ENCODE data around the gene KL. TPM values are rescaled to one million over a fixed set of nuclear protein-coding genes. Genes with fewer than 3 reads are reported as not detected.

The KL gene
- total RNA-seq, 1 donor from 2014 or later: 0.75 TPM

DNA sequence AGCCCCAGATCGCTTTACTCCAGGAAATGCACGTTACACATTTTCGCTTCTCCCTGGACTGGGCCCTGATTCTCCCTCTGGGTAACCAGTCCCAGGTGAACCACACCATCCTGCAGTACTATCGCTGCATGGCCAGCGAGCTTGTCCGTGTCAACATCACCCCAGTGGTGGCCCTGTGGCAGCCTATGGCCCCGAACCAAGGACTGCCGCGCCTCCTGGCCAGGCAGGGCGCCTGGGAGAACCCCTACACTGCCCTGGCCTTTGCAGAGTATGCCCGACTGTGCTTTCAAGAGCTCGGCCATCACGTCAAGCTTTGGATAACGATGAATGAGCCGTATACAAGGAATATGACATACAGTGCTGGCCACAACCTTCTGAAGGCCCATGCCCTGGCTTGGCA lies 44.6 kb downstream of the KL start:
- intact Hi-C loops (cut with micrococcal nuclease): no loop called here
- Mint-ChIP-seq H3K27me3 (no peaks in the 10 kb centered on the region), H3K4me1 (peaks cover 3% of the 10 kb centered on the region), H3K36me3 (ENCODE audit: low read depth) (no peaks in the 10 kb centered on the region), H3K27ac (no peak overlapping the region), H3K9me3 (peaks cover 3% of the 10 kb centered on the region), H3K4me3 (no peak overlapping the region)
- DNase-seq: no peak

DNA sequence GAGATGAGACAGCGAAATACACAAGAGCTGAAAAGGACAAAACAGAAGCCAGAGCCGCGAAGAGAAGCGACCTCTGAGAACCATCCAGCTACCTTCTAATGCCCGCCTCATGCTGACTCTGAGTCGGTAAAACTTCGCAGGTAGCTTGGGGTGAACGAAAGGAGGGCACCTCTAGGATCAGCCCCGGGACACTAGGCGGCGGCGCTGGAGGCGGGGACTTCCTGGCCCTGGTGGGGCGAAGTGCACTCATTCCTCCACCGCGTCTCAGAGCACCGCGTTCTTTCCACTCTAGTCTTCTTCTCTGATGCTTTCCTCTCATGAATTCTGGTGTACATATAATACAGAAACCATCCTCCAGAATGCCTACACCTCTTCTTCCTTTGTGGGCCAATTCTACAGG lies 50.1 kb downstream of the KL start:
- Mint-ChIP-seq H3K27me3 (peaks cover 2% of the 10 kb centered on the region), H3K4me1 (peaks cover 14% of the 10 kb centered on the region), H3K4me3 (no peak overlapping the region), H3K27ac (no peak overlapping the region), H3K9me3 (peaks cover 7% of the 10 kb centered on the region), H3K36me3 (ENCODE audit: low read depth) (peaks cover 3% of the 10 kb centered on the region)
- DNase-seq: no peak
- intact Hi-C loops (cut with micrococcal nuclease): no loop called here

DNA sequence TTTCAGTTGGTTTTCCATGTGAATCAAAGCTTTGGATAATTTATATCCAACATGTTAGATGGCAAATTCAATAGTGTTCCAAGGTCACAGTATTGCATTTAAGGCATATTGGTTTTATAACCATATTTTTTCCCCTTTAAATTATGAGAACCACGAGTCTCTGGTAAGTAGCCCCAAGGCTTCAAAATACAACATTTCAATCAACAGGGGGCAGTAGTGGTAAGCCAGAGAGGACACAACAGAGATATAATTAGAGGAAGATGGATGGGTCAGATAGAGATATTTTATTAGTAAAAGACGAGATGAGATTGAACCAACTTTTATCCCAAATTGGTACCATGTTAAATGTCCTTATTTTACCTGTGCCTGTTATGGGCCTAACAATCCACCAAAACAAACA lies 53.1 kb downstream of the KL start:
- Mint-ChIP-seq H3K27me3 (peaks cover 2% of the 10 kb centered on the region), H3K9me3 (peaks cover 3% of the 10 kb centered on the region), H3K4me1 (peaks cover 24% of the 10 kb centered on the region), H3K36me3 (ENCODE audit: low read depth) (peaks cover 3% of the 10 kb centered on the region), H3K27ac (no peak overlapping the region), H3K4me3 (no peak overlapping the region)
- intact Hi-C loops (cut with micrococcal nuclease): no loop called here
- DNase-seq: no peak

GRCh38 chr13:33070713-33071112 lies 54.5 kb downstream of the KL start:
- Mint-ChIP-seq H3K27me3 (peaks cover 2% of the 10 kb centered on the region), H3K4me1 (peaks cover 21% of the 10 kb centered on the region), H3K36me3 (ENCODE audit: low read depth) (peaks cover 3% of the 10 kb centered on the region), H3K4me3 (no peak overlapping the region), H3K27ac (peak overlapping the region; percentile 84), H3K9me3 (peaks cover 3% of the 10 kb centered on the region)
- DNase-seq: no peak
- intact Hi-C loops (cut with micrococcal nuclease): loop anchor here (5.0 kb wide), 1 partner anchor 117 kb away; no protein-coding TSS in a partner anchor

DNA sequence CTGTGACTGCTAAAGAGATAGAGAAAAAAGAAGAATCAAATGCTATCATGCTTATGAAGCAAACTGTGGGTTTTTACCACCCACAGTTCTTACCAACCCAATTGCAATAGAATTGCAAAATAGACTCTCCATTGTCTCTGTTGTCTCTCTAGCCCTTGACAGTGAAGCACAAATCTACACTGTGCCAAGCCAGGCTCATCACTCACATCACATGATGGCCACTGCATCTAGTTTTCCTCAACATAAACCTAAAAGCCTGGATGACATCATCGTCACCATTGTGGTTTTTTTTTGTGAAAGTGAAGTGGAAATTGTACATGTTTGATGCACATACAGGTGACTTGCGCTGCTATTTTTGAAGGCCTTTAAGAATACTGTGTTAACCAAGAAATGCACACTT lies 56.1 kb downstream of the KL start:
- peaks cover 3% of the 10 kb centered on the region for H3K9me3 Mint-ChIP-seq
- peaks cover 2% of the 10 kb centered on the region for H3K27me3 Mint-ChIP-seq
- H3K27ac Mint-ChIP-seq: no peak overlapping the region
- intact Hi-C loops (cut with micrococcal nuclease): loop anchor here (5.0 kb wide), 1 partner anchor 115 kb away; no protein-coding TSS in a partner anchor
- no peak overlapping the region for H3K4me3 Mint-ChIP-seq
- peaks cover 3% of the 10 kb centered on the region for H3K36me3 Mint-ChIP-seq (ENCODE audit: low read depth)
- H3K4me1 Mint-ChIP-seq: peaks cover 22% of the 10 kb centered on the region
- DNase-seq: peak; percentile 70

- H3K4me1 Mint-ChIP-seq: peaks cover 21% of the 10 kb centered on the region
- no peak for DNase-seq
- peaks cover 1% of the 10 kb centered on the region for H3K27me3 Mint-ChIP-seq
- H3K4me3 Mint-ChIP-seq: no peak overlapping the region
- no peak overlapping the region for H3K27ac Mint-ChIP-seq
- intact Hi-C loops (cut with micrococcal nuclease): loop anchor here (5.0 kb wide), 1 partner anchor 115 kb away; no protein-coding TSS in a partner anchor
- H3K36me3 Mint-ChIP-seq (ENCODE audit: low read depth): peaks cover 3% of the 10 kb centered on the region
- peaks cover 3% of the 10 kb centered on the region for H3K9me3 Mint-ChIP-seq
Measured at GRCh38 chr13:33072759-33073158, 56.5 kb downstream of the KL start.

DNA sequence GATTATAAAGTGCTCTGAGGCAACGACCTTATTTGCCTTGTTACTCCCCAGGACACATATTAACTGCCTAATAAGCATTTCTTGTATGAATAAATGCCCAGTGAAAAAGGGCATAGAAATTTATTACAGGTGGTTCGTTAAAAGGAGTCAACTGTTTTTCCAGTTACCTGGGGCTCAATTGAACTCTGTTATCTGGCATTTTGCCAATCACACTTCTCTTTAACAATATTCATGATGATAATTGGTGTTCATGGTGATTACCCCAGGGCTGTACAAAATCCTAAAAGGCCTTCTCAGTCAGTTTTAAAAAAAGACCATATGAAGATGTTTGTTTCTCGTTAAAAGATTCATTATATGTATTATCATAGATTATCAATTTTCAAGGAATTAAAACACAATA lies 57.1 kb downstream of the KL start:
- Mint-ChIP-seq H3K36me3 (ENCODE audit: low read depth) (peaks cover 3% of the 10 kb centered on the region), H3K4me1 (peaks cover 19% of the 10 kb centered on the region), H3K9me3 (peaks cover 3% of the 10 kb centered on the region), H3K27ac (no peak overlapping the region), H3K4me3 (no peak overlapping the region), H3K27me3 (no peaks in the 10 kb centered on the region)
- DNase-seq: no peak
- intact Hi-C loops (cut with micrococcal nuclease): loop anchor here (5.0 kb wide), 1 partner anchor 114 kb away; no protein-coding TSS in a partner anchor

DNA sequence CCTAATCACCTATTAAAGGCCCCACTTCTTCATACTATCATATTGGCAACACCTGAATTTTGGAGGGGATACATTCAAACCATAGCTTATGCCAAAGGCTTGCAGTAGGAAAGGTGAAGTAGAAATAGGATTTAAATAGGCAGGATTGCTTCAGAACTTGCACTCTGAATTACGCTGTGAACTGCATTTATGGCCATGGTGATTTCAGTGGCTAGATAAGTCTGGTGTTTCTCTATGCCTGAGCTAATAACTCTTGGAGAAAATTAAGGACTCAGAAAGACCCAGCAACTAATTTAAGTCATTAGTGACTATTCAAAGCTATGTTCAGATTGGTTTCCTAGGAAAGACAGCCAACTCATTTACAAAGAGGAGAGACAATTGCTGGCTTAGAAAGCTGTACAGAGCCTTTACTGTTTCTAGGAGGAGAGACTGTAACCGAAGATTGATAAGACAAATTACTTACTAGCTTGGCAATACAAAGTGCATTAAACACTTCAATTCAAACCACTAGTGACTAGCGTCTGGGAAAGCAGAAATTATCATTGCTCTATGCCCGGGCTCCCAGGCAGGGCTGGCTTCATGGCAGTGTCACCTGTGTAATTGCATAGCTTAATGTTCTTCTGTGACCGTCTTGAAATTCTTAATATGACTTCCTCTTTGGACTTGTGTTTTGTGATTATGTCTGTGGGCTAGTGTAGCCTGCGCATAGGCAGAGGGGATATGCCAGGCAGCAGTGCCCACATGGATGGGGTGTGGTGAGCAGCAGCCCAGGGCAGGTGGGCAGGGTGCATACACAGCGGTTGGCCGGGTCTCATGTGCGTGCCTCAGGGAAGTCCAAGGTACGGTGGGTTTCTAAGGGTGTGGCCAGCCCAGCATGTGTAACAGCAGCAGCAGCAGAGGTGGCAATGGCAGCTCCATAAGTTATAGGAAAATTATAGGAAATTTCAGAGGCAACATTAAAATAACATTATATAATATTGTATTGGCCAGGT lies 60.1 kb downstream of the KL start:
- H3K36me3 Mint-ChIP-seq (ENCODE audit: low read depth): no peaks in the 10 kb centered on the region
- no peaks in the 10 kb centered on the region for H3K9me3 Mint-ChIP-seq

DNA sequence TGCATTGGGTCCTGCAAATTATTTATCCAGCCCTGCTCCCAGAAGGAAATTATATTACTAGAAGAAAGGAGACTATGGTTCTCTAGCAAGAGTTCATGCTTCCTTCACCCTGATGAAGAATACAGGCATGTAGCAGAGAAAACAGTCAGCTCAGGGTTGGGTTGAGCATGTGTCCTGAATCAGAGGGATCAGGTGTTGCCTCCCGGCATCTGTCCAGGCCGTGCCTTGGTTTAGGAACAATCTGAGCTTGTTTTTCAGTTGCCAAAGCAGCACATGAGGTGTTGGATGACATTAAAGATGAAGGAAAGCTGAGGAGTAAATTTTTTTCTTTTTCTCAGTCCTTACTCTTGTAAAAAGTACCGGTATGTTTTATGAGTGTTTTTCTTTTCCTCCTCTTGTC lies 62.0 kb downstream of the KL start:
- H3K27me3 Mint-ChIP-seq: no peaks in the 10 kb centered on the region
- intact Hi-C loops (cut with micrococcal nuclease): no loop called here
- no peak overlapping the region for H3K27ac Mint-ChIP-seq
- H3K9me3 Mint-ChIP-seq: no peaks in the 10 kb centered on the region
- peaks cover 9% of the 10 kb centered on the region for H3K4me1 Mint-ChIP-seq
- DNase-seq: no peak
- H3K4me3 Mint-ChIP-seq: no peak overlapping the region
- H3K36me3 Mint-ChIP-seq (ENCODE audit: low read depth): peaks cover 5% of the 10 kb centered on the region

More for the DNA sequence above, 60.1 kb downstream of the KL start:
- DNase-seq: no peak
- H3K4me1 Mint-ChIP-seq: peaks cover 18% of the 10 kb centered on the region
- no peak overlapping the region for H3K27ac Mint-ChIP-seq
- H3K4me3 Mint-ChIP-seq: no peak overlapping the region
- no peaks in the 10 kb centered on the region for H3K27me3 Mint-ChIP-seq
- intact Hi-C loops (cut with micrococcal nuclease): no loop called here

DNA sequence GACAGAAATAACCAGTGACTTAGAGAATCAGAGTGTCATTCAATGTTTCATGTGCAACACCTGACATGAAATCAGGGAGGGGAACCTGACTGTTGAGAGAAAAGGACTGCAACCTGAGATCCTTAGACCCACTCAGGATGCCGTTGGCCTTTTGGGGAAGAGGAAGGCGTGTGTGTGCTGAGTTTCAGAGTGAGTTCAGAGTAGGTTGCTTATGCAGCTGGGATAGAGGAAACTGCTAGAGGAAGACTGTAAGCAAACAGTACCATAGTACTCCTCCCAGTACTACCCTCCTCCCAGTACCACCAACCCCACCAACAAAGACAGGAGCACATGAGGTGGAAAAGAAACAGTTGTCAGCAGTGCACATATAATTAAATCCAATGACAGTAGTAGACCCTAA lies 63.7 kb downstream of the KL start:
- no peak overlapping the region for H3K4me3 Mint-ChIP-seq
- no peak for DNase-seq
- peaks cover 6% of the 10 kb centered on the region for H3K36me3 Mint-ChIP-seq (ENCODE audit: low read depth)
- intact Hi-C loops (cut with micrococcal nuclease): no loop called here
- no peak overlapping the region for H3K27ac Mint-ChIP-seq
- H3K27me3 Mint-ChIP-seq: peaks cover 1% of the 10 kb centered on the region
- H3K9me3 Mint-ChIP-seq: peaks cover 2% of the 10 kb centered on the region
- H3K4me1 Mint-ChIP-seq: peaks cover 10% of the 10 kb centered on the region

DNA sequence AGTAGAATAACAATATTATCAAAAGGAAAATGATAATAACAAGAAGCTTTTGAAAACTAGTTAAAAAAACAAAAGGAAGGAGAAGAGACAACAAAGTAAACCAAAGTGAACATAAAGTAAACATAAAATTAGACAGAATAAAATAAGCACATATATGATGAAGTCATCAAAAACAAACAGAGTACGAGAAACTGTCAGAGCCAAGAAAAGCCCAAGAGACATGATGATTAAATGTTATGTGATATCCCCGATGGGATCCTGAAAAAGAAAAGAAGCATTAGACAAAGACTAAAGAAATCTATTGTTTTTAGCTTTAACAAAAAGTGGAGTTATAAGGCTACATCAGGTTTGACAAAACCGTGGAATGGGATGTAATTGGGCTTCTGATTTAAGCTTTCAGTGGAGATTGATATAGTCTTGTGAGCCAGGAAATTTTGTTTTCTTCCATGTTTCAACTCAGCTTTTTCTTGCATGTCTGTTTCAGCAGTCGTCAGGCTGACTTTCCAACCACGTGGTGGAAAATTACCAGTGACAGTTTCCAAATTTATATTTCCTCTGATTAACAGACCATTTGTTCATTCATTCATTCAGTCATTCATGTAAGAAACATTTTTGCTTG lies 64.9 kb downstream of the KL start:
- Mint-ChIP-seq H3K27me3 (peaks cover 2% of the 10 kb centered on the region), H3K36me3 (ENCODE audit: low read depth) (peaks cover 7% of the 10 kb centered on the region), H3K27ac (no peak overlapping the region), H3K4me1 (peaks cover 15% of the 10 kb centered on the region), H3K4me3 (no peak overlapping the region), H3K9me3 (peaks cover 3% of the 10 kb centered on the region)
- no peak for DNase-seq
- intact Hi-C loops (cut with micrococcal nuclease): no loop called here

DNA sequence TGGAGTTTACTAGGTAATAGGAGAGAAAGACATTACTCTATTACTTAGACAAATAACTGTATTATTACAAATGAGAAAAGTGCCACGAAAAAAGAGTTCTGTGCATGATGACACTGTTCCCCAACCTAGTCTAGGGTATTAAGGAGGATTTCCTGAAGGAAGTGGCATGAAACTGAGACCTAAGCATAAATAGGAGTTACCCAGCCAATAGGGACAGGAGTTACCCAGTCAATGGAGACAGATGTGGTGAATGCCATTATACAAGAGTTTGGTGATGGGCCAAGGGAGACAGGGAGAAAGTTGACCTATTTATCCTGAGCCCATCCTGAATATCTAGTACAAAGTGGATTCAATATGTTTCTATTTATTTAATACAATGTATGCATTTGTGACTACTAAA lies 65.4 kb downstream of the KL start:
- peaks cover 3% of the 10 kb centered on the region for H3K9me3 Mint-ChIP-seq
- peaks cover 20% of the 10 kb centered on the region for H3K4me1 Mint-ChIP-seq
- DNase-seq: no peak
- peaks cover 2% of the 10 kb centered on the region for H3K27me3 Mint-ChIP-seq
- H3K27ac Mint-ChIP-seq: no peak overlapping the region
- no peak overlapping the region for H3K4me3 Mint-ChIP-seq
- intact Hi-C loops (cut with micrococcal nuclease): no loop called here
- peaks cover 7% of the 10 kb centered on the region for H3K36me3 Mint-ChIP-seq (ENCODE audit: low read depth)

DNA sequence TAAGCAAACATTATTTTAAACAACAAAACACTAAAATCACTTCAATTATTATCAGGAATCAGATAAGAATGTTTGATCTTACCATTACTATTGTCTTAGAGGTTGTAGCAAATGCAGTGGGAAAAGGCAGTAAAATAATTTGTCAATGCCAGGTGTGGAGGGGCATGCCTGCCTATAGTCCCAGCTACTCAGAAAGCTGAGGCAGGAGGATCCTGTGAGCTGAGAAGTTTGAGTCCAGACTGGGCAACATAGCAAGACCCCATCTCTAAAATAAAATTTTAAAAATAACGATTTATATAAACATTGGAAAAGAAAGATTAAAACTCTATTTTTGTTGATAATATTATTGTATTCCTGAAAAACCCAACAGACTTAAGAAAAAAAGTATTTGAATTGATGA lies 66.8 kb downstream of the KL start:
- Mint-ChIP-seq H3K9me3 (peaks cover 3% of the 10 kb centered on the region), H3K27ac (no peak overlapping the region), H3K36me3 (ENCODE audit: low read depth) (peaks cover 7% of the 10 kb centered on the region), H3K4me3 (no peak overlapping the region), H3K4me1 (peaks cover 27% of the 10 kb centered on the region), H3K27me3 (peaks cover 2% of the 10 kb centered on the region)
- DNase-seq: no peak
- intact Hi-C loops (cut with micrococcal nuclease): no loop called here

- Mint-ChIP-seq H3K27ac (peak overlapping the region; percentile 83), H3K36me3 (ENCODE audit: low read depth) (peaks cover 7% of the 10 kb centered on the region), H3K9me3 (peaks cover 3% of the 10 kb centered on the region), H3K27me3 (peaks cover 2% of the 10 kb centered on the region), H3K4me1 (peaks cover 22% of the 10 kb centered on the region), H3K4me3 (peak overlapping the region; percentile 66)
- intact Hi-C loops (cut with micrococcal nuclease): loop anchor here (2.0 to 5.0 kb wide), 4 partner anchors 45 to 455 kb away; no protein-coding TSS in a partner anchor
- no peak for DNase-seq
Measured at GRCh38 chr13:33087091-33087490, 70.9 kb downstream of the KL start.

Measured in activated CD4-positive, alpha-beta T cell treated with anti-CD3 and anti-CD28 coated beads, Interleukin-2, amount 10 ng/mL, durations not matched to agents 24 days and 14 days (primary cell).